ENCODE results near the gene GPR148.

GRCh38 chr2:130766711-130767407 is 38.0 kb downstream of the GPR148 start:
- TF ChIP-seq CTCF (IDR thresholded peaks at IDR 0.05) = no peak
- TF ChIP-seq POLR2A (IDR thresholded peaks at IDR 0.05) = no peak
- TF ChIP-seq EP300 (IDR thresholded peaks at IDR 0.05) = no peak
